ENCODE data around the gene VPS26A.

Gene VPS26A

DNA sequence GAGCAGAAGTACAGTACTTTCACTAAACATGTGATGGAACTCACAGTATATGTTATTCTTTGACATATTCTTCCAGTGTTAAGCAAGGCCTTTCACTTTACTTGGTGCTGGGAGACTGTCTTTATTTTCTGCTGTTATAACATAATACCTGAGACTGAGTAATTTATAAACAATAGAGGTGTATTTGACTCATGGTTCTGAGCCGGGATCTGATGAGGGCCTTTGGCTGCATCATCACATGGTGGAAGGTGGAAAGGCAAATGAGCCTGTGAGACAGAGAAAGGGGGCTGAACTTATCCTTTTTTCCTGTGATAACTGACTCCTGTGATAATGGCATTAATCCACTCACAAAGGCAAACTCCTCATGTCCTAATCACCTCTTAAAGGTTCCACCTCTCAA is 57.5 kb downstream of the VPS26A start:
- TF ChIP-seq, protein P1, sequence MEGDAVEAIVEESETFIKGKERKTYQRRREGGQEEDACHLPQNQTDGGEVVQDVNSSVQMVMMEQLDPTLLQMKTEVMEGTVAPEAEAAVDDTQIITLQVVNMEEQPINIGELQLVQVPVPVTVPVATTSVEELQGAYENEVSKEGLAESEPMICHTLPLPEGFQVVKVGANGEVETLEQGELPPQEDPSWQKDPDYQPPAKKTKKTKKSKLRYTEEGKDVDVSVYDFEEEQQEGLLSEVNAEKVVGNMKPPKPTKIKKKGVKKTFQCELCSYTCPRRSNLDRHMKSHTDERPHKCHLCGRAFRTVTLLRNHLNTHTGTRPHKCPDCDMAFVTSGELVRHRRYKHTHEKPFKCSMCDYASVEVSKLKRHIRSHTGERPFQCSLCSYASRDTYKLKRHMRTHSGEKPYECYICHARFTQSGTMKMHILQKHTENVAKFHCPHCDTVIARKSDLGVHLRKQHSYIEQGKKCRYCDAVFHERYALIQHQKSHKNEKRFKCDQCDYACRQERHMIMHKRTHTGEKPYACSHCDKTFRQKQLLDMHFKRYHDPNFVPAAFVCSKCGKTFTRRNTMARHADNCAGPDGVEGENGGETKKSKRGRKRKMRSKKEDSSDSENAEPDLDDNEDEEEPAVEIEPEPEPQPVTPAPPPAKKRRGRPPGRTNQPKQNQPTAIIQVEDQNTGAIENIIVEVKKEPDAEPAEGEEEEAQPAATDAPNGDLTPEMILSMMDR (IDR thresholded peaks at IDR 0.05; ENCODE audit: low read depth, low read length), result no peak
- DNase-seq (ENCODE audit: low read depth in 2 of 2), result no peak
- H3K4me3 ChIP-seq (replicated peaks in 1 of 2; ENCODE audit: low read depth in 2 of 2, low read length in 2 of 2), result peak overlapping the region in 1 of 2 donors; percentile 100

DNA sequence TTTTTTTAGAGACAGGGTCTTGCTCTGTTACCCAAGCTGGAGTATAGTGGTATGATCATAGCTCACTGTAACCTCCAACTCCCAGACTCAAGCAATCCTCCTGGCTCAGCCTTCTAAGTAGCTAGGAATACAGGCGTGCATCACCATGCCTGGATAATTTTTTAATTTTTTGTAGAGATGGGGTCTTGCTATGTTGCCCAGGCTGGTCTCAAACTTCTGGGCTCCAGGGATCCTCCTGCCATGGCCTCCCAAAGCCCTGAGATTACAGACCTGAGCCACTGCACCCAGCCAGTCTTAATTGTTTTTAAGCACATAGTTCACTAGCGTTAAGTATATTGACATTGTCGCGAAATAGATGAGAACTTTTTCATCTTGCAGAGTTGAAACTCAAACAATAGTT is 58.0 kb downstream of the VPS26A start:
- TF ChIP-seq, protein P1 (IDR thresholded peaks at IDR 0.05; ENCODE audit: low read depth, low read length), result no peak
- no peak for DNase-seq (ENCODE audit: low read depth in 2 of 2)
- no peak overlapping the region for H3K4me3 ChIP-seq (replicated peaks in 1 of 2; ENCODE audit: low read depth in 2 of 2, low read length in 2 of 2)

DNA sequence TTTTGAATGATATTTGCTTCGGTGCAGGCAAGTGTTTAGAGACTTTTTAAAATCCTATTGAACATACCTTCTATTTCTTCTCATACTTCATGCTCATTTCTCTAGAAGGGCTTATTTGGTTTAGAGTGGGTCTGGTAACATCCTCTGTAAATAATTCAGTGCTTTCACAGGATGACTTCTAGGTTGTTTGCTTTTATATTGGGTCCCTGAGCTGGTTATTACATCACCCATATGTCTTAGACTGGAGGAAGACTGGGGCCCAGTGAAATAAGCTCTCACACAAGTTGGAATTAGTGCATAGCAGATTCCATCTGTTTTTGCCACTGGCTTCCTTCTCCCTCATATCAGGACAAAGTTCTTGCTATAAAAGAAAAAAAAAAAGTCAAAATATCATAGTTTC is 62.5 kb downstream of the VPS26A start:
- DNase-seq (ENCODE audit: low read depth in 2 of 2), result no peak
- no peak overlapping the region for H3K4me3 ChIP-seq (replicated peaks in 1 of 2; ENCODE audit: low read depth in 2 of 2, low read length in 2 of 2)
- TF ChIP-seq, protein P1 (IDR thresholded peaks at IDR 0.05; ENCODE audit: low read depth, low read length), result no peak

DNA sequence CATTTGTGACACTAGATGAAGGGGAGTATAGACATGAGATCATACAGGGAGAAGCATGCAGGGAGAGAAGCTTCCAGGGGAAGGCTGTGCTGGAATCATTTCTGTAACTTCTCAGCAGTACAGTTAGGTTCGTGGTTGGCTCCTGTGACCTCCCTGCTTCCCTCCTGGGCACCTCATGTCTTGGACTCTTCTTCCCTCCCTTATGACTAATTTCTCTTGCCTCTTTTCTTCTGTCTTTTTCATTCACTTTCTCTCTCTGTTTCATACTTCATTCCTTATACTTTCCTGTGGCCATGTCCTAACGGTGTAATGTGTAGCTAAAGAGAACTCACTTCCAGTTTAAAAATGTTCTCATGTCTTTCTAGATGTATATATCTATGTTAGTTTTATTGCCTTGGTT is 77.1 kb downstream of the VPS26A start:
- H3K4me3 ChIP-seq (replicated peaks in 1 of 2; ENCODE audit: low read depth in 2 of 2, low read length in 2 of 2), result no peak overlapping the region
- TF ChIP-seq, protein P1 (IDR thresholded peaks at IDR 0.05; ENCODE audit: low read depth, low read length), result no peak
- no peak for DNase-seq (ENCODE audit: low read depth in 2 of 2)

DNA sequence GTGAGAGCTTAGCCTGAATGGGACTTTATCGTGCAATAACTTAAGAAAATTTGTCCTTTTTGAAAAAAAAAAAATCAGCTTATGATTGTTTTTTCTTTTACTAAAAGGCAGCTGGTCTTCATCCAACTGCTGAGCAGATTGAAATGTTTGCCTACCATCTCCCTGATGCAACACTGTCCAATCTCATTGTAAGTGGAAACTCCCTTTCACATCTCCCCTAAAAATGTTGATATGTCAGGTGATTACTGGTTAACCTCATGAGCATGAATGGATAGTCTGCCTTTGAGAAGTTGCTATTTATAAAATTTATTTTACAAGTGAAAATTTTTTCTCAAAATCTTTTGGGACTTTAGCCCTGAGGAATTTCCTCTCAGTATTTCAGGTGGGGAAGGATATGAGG is 78.4 kb downstream of the VPS26A start:
- no peak overlapping the region for H3K4me3 ChIP-seq (replicated peaks in 1 of 2; ENCODE audit: low read depth in 2 of 2, low read length in 2 of 2)
- peak in 1 of 2 donors; percentile 33 for DNase-seq (ENCODE audit: low read depth in 2 of 2)
- TF ChIP-seq, protein P1 (IDR thresholded peaks at IDR 0.05; ENCODE audit: low read depth, low read length), result no peak

DNA sequence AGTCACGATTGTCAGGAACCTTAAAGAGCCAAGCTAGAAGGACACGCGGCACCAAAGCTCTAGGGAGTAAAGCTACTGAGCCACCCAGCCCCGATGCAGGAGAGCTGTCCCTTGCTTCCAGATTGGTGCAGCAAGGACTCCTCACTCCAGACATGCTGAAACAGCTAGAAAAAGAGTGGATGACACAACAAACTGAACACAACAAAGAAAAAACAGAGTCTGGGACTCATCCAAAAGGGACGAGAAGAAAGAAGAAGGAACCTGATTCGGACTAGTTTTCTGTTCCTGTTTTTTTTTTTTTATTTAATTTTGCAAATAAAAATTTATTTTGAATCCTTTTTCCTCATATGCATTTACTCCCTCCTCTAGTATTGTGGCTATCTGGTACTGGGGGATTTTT is 84.8 kb downstream of the VPS26A start:
- no peak overlapping the region for H3K4me3 ChIP-seq (replicated peaks in 1 of 2; ENCODE audit: low read depth in 2 of 2, low read length in 2 of 2)
- TF ChIP-seq, protein P1 (IDR thresholded peaks at IDR 0.05; ENCODE audit: low read depth, low read length), result no peak
- DNase-seq (ENCODE audit: low read depth in 2 of 2), result no peak

DNA sequence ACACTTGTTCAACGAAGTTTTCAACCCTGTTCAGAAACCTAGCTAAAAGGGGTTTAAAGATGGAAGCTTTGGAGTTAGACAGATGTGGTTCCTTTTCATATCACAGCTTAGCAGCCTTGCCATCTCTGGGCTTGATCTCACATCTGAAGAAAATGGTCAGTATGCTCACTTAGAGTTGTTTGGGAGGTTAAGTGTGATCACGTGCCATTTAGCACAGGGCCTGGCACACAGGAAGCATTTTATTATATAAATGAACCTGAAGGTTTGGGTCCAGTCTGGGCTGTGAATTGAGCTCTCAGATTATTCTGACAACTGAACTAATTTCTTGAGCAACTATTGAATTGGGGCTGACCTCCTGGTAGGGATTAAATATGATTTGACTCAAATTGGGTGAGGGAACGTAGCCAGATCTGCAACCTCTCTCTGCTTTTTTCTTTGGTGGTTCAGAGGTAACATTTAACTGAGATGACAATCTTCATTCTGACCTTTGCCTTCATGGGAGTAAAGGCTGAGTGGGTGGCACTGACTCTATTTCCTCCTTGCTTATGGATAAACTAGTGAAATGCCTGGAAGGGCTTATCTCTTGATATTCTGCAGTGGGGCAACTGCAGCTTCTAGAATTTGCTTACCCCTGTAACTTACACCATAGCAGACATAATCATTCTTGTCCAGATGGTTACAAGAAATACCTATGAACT is 86.0 kb downstream of the VPS26A start:
- DNase-seq (ENCODE audit: low read depth in 2 of 2), result no peak
- H3K4me3 ChIP-seq (replicated peaks in 1 of 2; ENCODE audit: low read depth in 2 of 2, low read length in 2 of 2), result no peak overlapping the region
- TF ChIP-seq, protein P1 (IDR thresholded peaks at IDR 0.05; ENCODE audit: low read depth, low read length), result no peak

Data from cardiac fibroblast (primary cell).